ENCODE results near the gene LMO7.

- TF ChIP-seq CTCF (IDR thresholded peaks at IDR 0.05) (no peak), POLR2A (IDR thresholded peaks at IDR 0.05) (no peak)
Measured at GRCh38 chr13:75639454-75639853, 3.3 kb downstream of the LMO7 start.
